ENCODE data around the gene SEC24A.

GRCh38 chr5:134608555-134608954 is 40.0 kb upstream of the SEC24A start:
- TF ChIP-seq CTCF (IDR thresholded peaks at IDR 0.05) = no peak
- no peak for TF ChIP-seq POLR2A (IDR thresholded peaks at IDR 0.05)

All from esophagus squamous epithelium (tissue), 4 donors.